Activated CD8-positive, alpha-beta T cell treated with anti-CD3 and anti-CD28 coated beads for 36 hours (primary cell): ENCODE data around the gene SLC25A40. TPM values are rescaled to one million over a fixed set of nuclear protein-coding genes. Genes with fewer than 3 reads are reported as not detected.
"Not testable (repeated sequence)": the region's sequence is repeated elsewhere in the genome, so short reads cannot be mapped to it uniquely, and the experiment has no call there.

Experiments
- ATAC-seq: fragments of 200-7000 bp; cut with Tn5 transposase; one replicate; pipeline ENCODE4 v1.10.0; 2021; ENCODE audit warnings: mild to moderate bottlenecking, moderate library complexity
- CTCF ChIA-PET: fragments of 350-600 bp; sonication (Branson Sonifier 250); formaldehyde crosslinking; loops from one replicate; lab custom pipeline; 2021; ENCODE audit warnings: antibody characterized with exemption; lab: Charles Lee
- POLR2A ChIA-PET: fragments of 350-600 bp; sonication (Branson Sonifier 250); formaldehyde crosslinking; loops from one replicate; lab custom pipeline; 2021; ENCODE audit warnings: antibody characterized with exemption; lab: Charles Lee
- DNase-seq: peaks from one replicate; pipeline ENCODE4 v3.0.0-alpha.2; 2020
- H3K27ac Mint-ChIP-seq: one replicate; pipeline ENCODE4 v1.8.0; 2021; ENCODE audit warnings: mild to moderate bottlenecking, mixed read lengths
- H3K27me3 Mint-ChIP-seq: one replicate; pipeline ENCODE4 v1.8.0; 2021; ENCODE audit warnings: mixed read lengths
- H3K36me3 Mint-ChIP-seq: one replicate; pipeline ENCODE4 v1.8.0; 2021; ENCODE audit warnings: low read depth, mixed read lengths
- H3K4me1 Mint-ChIP-seq: one replicate; pipeline ENCODE4 v1.8.0; 2021; ENCODE audit warnings: low read depth, mixed read lengths
- H3K4me3 Mint-ChIP-seq: one replicate; pipeline ENCODE4 v1.8.0; 2021; ENCODE audit warnings: mild to moderate bottlenecking, moderate library complexity, mixed read lengths
- H3K9me3 Mint-ChIP-seq: one replicate; pipeline ENCODE4 v1.8.0; 2021; ENCODE audit warnings: mixed read lengths
- CTCF ChIP-seq: fragments of 200-600 bp; IDR thresholded peaks from one replicate; pipeline ENCODE4 v1.8.0; 2022; ENCODE audit warnings: antibody characterized with exemption, mild to moderate bottlenecking
- intact Hi-C: fragments of 100-400 bp; cut with micrococcal nuclease; formaldehyde crosslinking; loops from one replicate; pipeline ENCODE4 v1.10.0; 2022
- total RNA-seq, 2 experiments: library from RNA; stranded (reverse); gene quantifications; one replicate each; pipeline ENCODE4 v1.2.3, GENCODE V29; 2021

The SLC25A40 gene
- total RNA-seq, 2 experiments from 2014 or later, result 38.9 to 47.4 TPM

- DNase-seq, ATAC-seq, CTCF ChIA-PET, POLR2A ChIA-PET, H3K36me3 Mint-ChIP-seq, H3K4me1 Mint-ChIP-seq, H3K27ac Mint-ChIP-seq, intact Hi-C loops, H3K27me3 Mint-ChIP-seq, H3K4me3 Mint-ChIP-seq: not testable (repeated sequence)
- peaks cover 23% of the 10 kb centered on the region for H3K9me3 Mint-ChIP-seq
These were observed 54.1 kb downstream of the SLC25A40 start for GRCh38 chr7:87822056-87822455.

GRCh38 chr7:87818336-87818735 is 57.8 kb downstream of the SLC25A40 start:
- no peaks in the 10 kb centered on the region for H3K36me3 Mint-ChIP-seq
- intact Hi-C loops, result no loop called here
- no peak overlapping the region for H3K4me3 Mint-ChIP-seq
- ChIA-PET CTCF (no interaction called here), POLR2A (no interaction called here)
- peaks cover 5% of the 10 kb centered on the region for H3K4me1 Mint-ChIP-seq
- H3K27me3 Mint-ChIP-seq, result no peaks in the 10 kb centered on the region
- ATAC-seq, result no peak
- H3K9me3 Mint-ChIP-seq, result peaks cover 3% of the 10 kb centered on the region
- DNase-seq, result no peak
- TF ChIP-seq CTCF, result no peak
- H3K27ac Mint-ChIP-seq, result no peak overlapping the region

- TF ChIP-seq CTCF, result no peak
- intact Hi-C loops, result no loop called here
- H3K4me1 Mint-ChIP-seq, result peaks cover 5% of the 10 kb centered on the region
- ChIA-PET CTCF (interaction anchor here (0.7 kb wide), 1 partner anchor 37 kb away, joined by 3 read pairs; no protein-coding TSS in a partner anchor), POLR2A (no interaction called here)
- no peaks in the 10 kb centered on the region for H3K9me3 Mint-ChIP-seq
- DNase-seq (no peak), ATAC-seq (no peak)
- no peaks in the 10 kb centered on the region for H3K36me3 Mint-ChIP-seq
- no peaks in the 10 kb centered on the region for H3K27me3 Mint-ChIP-seq
- H3K4me3 Mint-ChIP-seq, result no peak overlapping the region
- H3K27ac Mint-ChIP-seq, result no peak overlapping the region
These were observed 59.8 kb downstream of the SLC25A40 start for GRCh38 chr7:87816389-87816788.

GRCh38 chr7:87810726-87811125 is 65.4 kb downstream of the SLC25A40 start:
- H3K36me3 Mint-ChIP-seq, result no peaks in the 10 kb centered on the region
- no peaks in the 10 kb centered on the region for H3K9me3 Mint-ChIP-seq
- ChIA-PET POLR2A (no interaction called here), CTCF (interaction anchor here (1.3 kb wide), 1 partner anchor 301 kb away, joined by 4 read pairs; no protein-coding TSS in a partner anchor)
- ATAC-seq (no peak), DNase-seq (no peak)
- H3K4me1 Mint-ChIP-seq, result no peaks in the 10 kb centered on the region
- H3K27ac Mint-ChIP-seq, result no peak overlapping the region
- no peak overlapping the region for H3K4me3 Mint-ChIP-seq
- no peaks in the 10 kb centered on the region for H3K27me3 Mint-ChIP-seq
- intact Hi-C loops, result no loop called here
- no peak for TF ChIP-seq CTCF

- ATAC-seq, result no peak
- Mint-ChIP-seq H3K4me1 (no peaks in the 10 kb centered on the region), H3K36me3 (no peaks in the 10 kb centered on the region)
These were observed 66.0 kb downstream of the SLC25A40 start for GRCh38 chr7:87810130-87810529.

More at GRCh38 chr7:87810130-87810529, 66.0 kb downstream of the SLC25A40 start:
- ChIA-PET CTCF (interaction anchor here (1.3 kb wide), 2 partner anchors 301 to 359 kb away, joined by 3 to 4 read pairs; no protein-coding TSS in a partner anchor), POLR2A (no interaction called here)
- H3K4me3 Mint-ChIP-seq, result no peak overlapping the region
- no peaks in the 10 kb centered on the region for H3K9me3 Mint-ChIP-seq
- no peaks in the 10 kb centered on the region for H3K27me3 Mint-ChIP-seq
- no peak for TF ChIP-seq CTCF
- intact Hi-C loops, result no loop called here
- no peak for DNase-seq
- no peak overlapping the region for H3K27ac Mint-ChIP-seq
